HG02610 (cell line): ENCODE data around the gene NPHP4.

Experiments
- ATAC-seq: cut with Tn5 transposase; IDR thresholded peaks from one replicate; pipeline ENCODE4 v1.9.1; 2021; ENCODE audit warnings: mild to moderate bottlenecking, moderate library complexity; ENCODE audit not compliant: unreplicated experiment

The NPHP4 gene

GRCh38 chr1:6004412-6005123 is 12.3 kb upstream of the NPHP4 start:
- ATAC-seq = no peak

GRCh38 chr1:6003568-6004411 is 11.6 kb upstream of the NPHP4 start:
- ATAC-seq = no peak

GRCh38 chr1:6002714-6003501 is 10.7 kb upstream of the NPHP4 start:
- no peak for ATAC-seq

GRCh38 chr1:6001992-6002576 is 9.9 kb upstream of the NPHP4 start:
- ATAC-seq = no peak

GRCh38 chr1:6000444-6001288 is 8.4 kb upstream of the NPHP4 start:
- ATAC-seq = no peak

- ATAC-seq = no peak
Measured at GRCh38 chr1:5999711-6000443, 7.7 kb upstream of the NPHP4 start.

GRCh38 chr1:5998906-5999301 is 6.7 kb upstream of the NPHP4 start:
- no peak for ATAC-seq

- no peak for ATAC-seq
Measured at GRCh38 chr1:5998051-5998905, 6.1 kb upstream of the NPHP4 start.

GRCh38 chr1:5997316-5997715 is 5.1 kb upstream of the NPHP4 start:
- no peak for ATAC-seq

GRCh38 chr1:5996641-5997270 is 4.5 kb upstream of the NPHP4 start:
- no peak for ATAC-seq

GRCh38 chr1:5995871-5996630 is 3.8 kb upstream of the NPHP4 start:
- no peak for ATAC-seq

GRCh38 chr1:5994713-5995621 is 2.7 kb upstream of the NPHP4 start:
- ATAC-seq = no peak

GRCh38 chr1:5993556-5994491 is 1.6 kb upstream of the NPHP4 start:
- no peak for ATAC-seq

- ATAC-seq = no peak
Measured at GRCh38 chr1:5992814-5993555, 760 bp upstream of the NPHP4 start.
